Measurements from ENCODE around the gene MSLN. TPM values are rescaled to one million over a fixed set of nuclear protein-coding genes. Genes with fewer than 3 reads are reported as not detected.

Gene MSLN
- not detected in 2 replicates for total RNA-seq

GRCh38 chr16:760545-761343 lies at the start of gene MSLN:
TSS of gene MSLN (plus strand) at chr16:760734. CDS start at chr16:762681, 1,947 bp downstream.

GRCh38 chr16:714558-715476 lies 45.7 kb upstream of the MSLN start, which contains the start of gene METRN:
TSS of gene METRN (plus strand) at chr16:715118. CDS start at chr16:715290, 172 bp downstream.

GRCh38 chr16:720990-721764 lies 39.4 kb upstream of the MSLN start, which contains the start of gene ANTKMT:
TSS of gene ANTKMT (plus strand) at chr16:721146. CDS start at chr16:721275, 129 bp downstream.

GRCh38 chr16:726438-727290 lies 33.9 kb upstream of the MSLN start, which contains the start of the genes CCDC78 and HAGHL:
TSS of gene CCDC78 (minus strand) at chr16:726443. CDS start at chr16:726367, 76 bp downstream.
TSS of gene HAGHL (plus strand) at chr16:727106. CDS start at chr16:727510, 404 bp downstream.

GRCh38 chr16:740764-741505 lies 19.6 kb upstream of the MSLN start, which contains the start of gene CIAO3:
TSS of gene CIAO3 (minus strand) at chr16:740997. CDS start at chr16:740985, 12 bp downstream.

GRCh38 chr16:787978-788398 lies 27.5 kb downstream of the MSLN start, which contains the start of gene RPUSD1:
TSS of gene RPUSD1 (minus strand) at chr16:788381. CDS start at chr16:787737, 644 bp downstream.

GRCh38 chr16:788399-789126 lies 28.0 kb downstream of the MSLN start, which contains the start of gene CHTF18:
TSS of gene CHTF18 (plus strand) at chr16:788620. CDS start at chr16:788685, 65 bp downstream.

GRCh38 chr16:799948-800833 lies 39.7 kb downstream of the MSLN start, which contains the start of gene GNG13:
TSS of gene GNG13 (minus strand) at chr16:800734. CDS start at chr16:799077, 1,657 bp downstream.

Other genes starting within 250 kb of the MSLN start
- gene CAPN15, start 233.0 kb upstream of the MSLN start, total RNA-seq, result 10.5 and 16.8 TPM in 2 replicates
- not detected in 2 replicates for gene PRR35, start 200.3 kb upstream of the MSLN start, total RNA-seq
- gene NHLRC4, start 193.7 kb upstream of the MSLN start, total RNA-seq, result 1.3 and 1.4 TPM in 2 replicates
- 14.8 and 21.6 TPM in 2 replicates for gene PIGQ, start 190.8 kb upstream of the MSLN start, total RNA-seq
- gene RAB40C, start 170.7 kb upstream of the MSLN start, total RNA-seq, result 7.8 and 10.5 TPM in 2 replicates
- 0.14 and 0.18 TPM in 2 replicates for gene WFIKKN1, start 129.7 kb upstream of the MSLN start, total RNA-seq
- gene METTL26, start 124.4 kb upstream of the MSLN start, total RNA-seq, result 75.1 and 95.4 TPM in 2 replicates
- gene MCRIP2, start 118.9 kb upstream of the MSLN start, total RNA-seq, result 15.2 and 23.0 TPM in 2 replicates
- gene WDR90, start 111.4 kb upstream of the MSLN start, total RNA-seq, result 4.6 and 8.7 TPM in 2 replicates
- 28.9 and 30.6 TPM in 2 replicates for gene RHOT2, start 92.6 kb upstream of the MSLN start, total RNA-seq
- 2.7 and 3.7 TPM in 2 replicates for gene RHBDL1, start 85.1 kb upstream of the MSLN start, total RNA-seq
- gene STUB1, start 80.3 kb upstream of the MSLN start, total RNA-seq, result 143 and 151 TPM in 2 replicates
- 28.0 and 31.2 TPM in 2 replicates for gene JMJD8, start 76.4 kb upstream of the MSLN start, total RNA-seq
- 2.3 and 4.3 TPM in 2 replicates for gene WDR24, start 70.3 kb upstream of the MSLN start, total RNA-seq
- not detected in 2 replicates for gene FBXL16, start 54.9 kb upstream of the MSLN start, total RNA-seq
- 71.1 and 88.5 TPM in 2 replicates for gene METRN, start 45.6 kb upstream of the MSLN start, total RNA-seq
- 23.8 and 25.4 TPM in 2 replicates for gene ANTKMT, start 39.6 kb upstream of the MSLN start, total RNA-seq
- gene CCDC78, start 34.3 kb upstream of the MSLN start, total RNA-seq, result 1.1 and 1.7 TPM in 2 replicates
- 12.7 and 15.4 TPM in 2 replicates for gene HAGHL, start 33.6 kb upstream of the MSLN start, total RNA-seq
- 29.3 and 32.7 TPM in 2 replicates for gene CIAO3, start 19.7 kb upstream of the MSLN start, total RNA-seq
- 12.8 and 17.9 TPM in 2 replicates for gene RPUSD1, start 27.6 kb downstream of the MSLN start, total RNA-seq
- gene CHTF18, start 27.9 kb downstream of the MSLN start, total RNA-seq, result 1.4 and 2.3 TPM in 2 replicates
- not detected in 2 replicates for gene GNG13, start 40.0 kb downstream of the MSLN start, total RNA-seq
- 12.3 and 12.9 TPM in 2 replicates for gene LMF1, start 210.2 kb downstream of the MSLN start, total RNA-seq
- gene SOX8, start 221.0 kb downstream of the MSLN start, total RNA-seq, result under 0.01 TPM in 2 replicates

Data from smooth muscle cell of bladder (primary cell).